ENCODE data around the gene RAPGEF5. TPM values are rescaled to one million over a fixed set of nuclear protein-coding genes. Genes with fewer than 3 reads are reported as not detected.

RAPGEF5 gene
- total RNA-seq, 1 experiment from 2014 or later = 13.3 TPM

GRCh38 chr7:22241805-22242390, 115.1 kb downstream of the RAPGEF5 start:
- no peak overlapping the region for H3K18ac ChIP-seq (ENCODE audit: insufficient read length, low read depth, low read length)
- WGBS (ENCODE audit: extremely low coverage, insufficient read length, low lambda C conversion rate) = no CpG with 5 or more reads among the region's 2 CpGs
- H2AK5ac ChIP-seq (ENCODE audit: insufficient read length, low read length) = no peak overlapping the region
- no peak overlapping the region for H3K4ac ChIP-seq (ENCODE audit: low read depth, low read length)
- H3K14ac ChIP-seq (ENCODE audit: insufficient read depth, low read length) = no peak overlapping the region
- H3K23ac ChIP-seq (ENCODE audit: insufficient read length, low read depth, low read length) = no peak overlapping the region
- H3K9ac ChIP-seq (ENCODE audit: extremely low read depth, insufficient read length, low read length) = no peak overlapping the region
- no peak overlapping the region for H2BK12ac ChIP-seq (ENCODE audit: insufficient read length, low read depth, low read length)
- no peaks in the 10 kb centered on the region for H3K9me3 ChIP-seq (ENCODE audit: control insufficient read depth, low read depth, low read length)
- H2BK15ac ChIP-seq (ENCODE audit: low read depth, low read length) = no peak overlapping the region
- Mint-ChIP-seq H3K27ac (peak overlapping the region in 1 of 3 experiments; percentile 53; a peak in 2 of 7 replicates), H3K4me3 (no peak overlapping the region), H3K4me1 (peaks cover 2 to 7% of the 10 kb centered on the region in 2 experiments; a peak in 2 of 4 replicates), H3K36me3 (ENCODE audit: insufficient read depth in 1 of 3, low read depth in 3 of 3) (peaks cover 6 to 14% (median 13%) of the 10 kb centered on the region in 3 experiments), H3K27me3 (ENCODE audit: low read depth) (no peaks in the 10 kb centered on the region), H3K9me3 (peaks cover 6 to 7% of the 10 kb centered on the region in 2 experiments; a peak in 4 of 5 replicates)
- H2BK120ac ChIP-seq (ENCODE audit: low read depth, low read length, poor library complexity, severe bottlenecking) = no peak overlapping the region
- no peak overlapping the region for H3K27ac ChIP-seq (ENCODE audit: insufficient read length, low read depth, low read length)
- no peak for TF ChIP-seq CTCF (conservative IDR thresholded peaks at IDR 0.05)
- H2BK5ac ChIP-seq (ENCODE audit: insufficient read length, low read length) = no peak overlapping the region
- H4K8ac ChIP-seq (replicated peaks; ENCODE audit: insufficient read length, low read depth, low read length) = no peak overlapping the region
- no peak overlapping the region for H2AFZ ChIP-seq (ENCODE audit: low read length)
- H3K79me1 ChIP-seq (ENCODE audit: insufficient read depth, low read depth, low read length, poor library complexity, severe bottlenecking) = no peaks in the 10 kb centered on the region
- no peak overlapping the region for H4K5ac ChIP-seq (ENCODE audit: insufficient read length, low read depth, low read length)
- no peak overlapping the region for H3K56ac ChIP-seq (ENCODE audit: insufficient read length, low read depth, low read length)
- no peak overlapping the region for H3K4me2 ChIP-seq (ENCODE audit: insufficient read depth, insufficient read length, low read length)
- no peak overlapping the region for H4K91ac ChIP-seq (ENCODE audit: insufficient read length, low read depth, low read length)
- H3K4me1 ChIP-seq (ENCODE audit: insufficient read depth, low read length) = no peaks in the 10 kb centered on the region
- no peak overlapping the region for H2BK20ac ChIP-seq (ENCODE audit: low read depth, low read length, poor library complexity, severe bottlenecking)
- H3T11ph ChIP-seq (ENCODE audit: low read length) = no peak overlapping the region
- no peaks in the 10 kb centered on the region for H3K79me2 ChIP-seq (ENCODE audit: insufficient read depth, low read length)
- no peaks in the 10 kb centered on the region for H3K27me3 ChIP-seq (ENCODE audit: insufficient read depth, low read length)
- no peak for DNase-seq
- H4K20me1 ChIP-seq (ENCODE audit: control insufficient read depth, insufficient read depth, insufficient read length) = no peaks in the 10 kb centered on the region
- H3K23me2 ChIP-seq (ENCODE audit: insufficient read length, low read depth, low read length, poor library complexity, severe bottlenecking) = no peaks in the 10 kb centered on the region

Data from H9 (cell line).